GM23248 (cell line): ENCODE measurements around the gene PAQR5. TPM values are rescaled to one million over a fixed set of nuclear protein-coding genes. Genes with fewer than 3 reads are reported as not detected.
A peak's percentile ranks its signal among the peaks of the same experiment; 100 is the strongest.

Experiments
- DNase-seq: peaks from one replicate; pipeline ENCODE4 v3.0.0-alpha.2; 2015
- H2AFZ ChIP-seq: fragments of 200-600 bp; sonication (generic); 2 replicates; pipeline ENCODE4 v1.6.1; 2016; ENCODE audit warnings: antibody characterized with exemption
- H3F3A ChIP-seq: fragments of 200-600 bp; sonication (generic); 2 replicates; pipeline ENCODE4 v1.6.1; 2016; ENCODE audit warnings: mild to moderate bottlenecking, antibody characterized with exemption, mixed run types; ENCODE audit not compliant: insufficient read depth
- H3K27ac ChIP-seq: fragments of 200-600 bp; sonication (generic); 2 replicates; pipeline ENCODE4 v1.5.1; 2016; ENCODE audit warnings: mild to moderate bottlenecking
- H3K27me3 ChIP-seq: fragments of 200-600 bp; sonication (generic); replicated peaks from 2 replicates; pipeline ENCODE4 v1.6.1; 2016; ENCODE audit warnings: mild to moderate bottlenecking; ENCODE audit not compliant: insufficient read depth
- H3K36me3 ChIP-seq: fragments of 200-600 bp; sonication (generic); 2 replicates; pipeline ENCODE4 v1.6.1; 2016; ENCODE audit warnings: low read depth, mild to moderate bottlenecking
- H3K4me1 ChIP-seq: fragments of 200-600 bp; sonication (generic); 2 replicates; pipeline ENCODE4 v1.6.1; 2016; ENCODE audit warnings: mild to moderate bottlenecking; ENCODE audit not compliant: insufficient read depth
- H3K4me2 ChIP-seq: fragments of 200-600 bp; sonication (generic); one replicate; pipeline ENCODE4 v1.6.1; 2016; ENCODE audit warnings: mild to moderate bottlenecking; ENCODE audit not compliant: unreplicated experiment
- H3K4me3 ChIP-seq: fragments of 200-600 bp; sonication (generic); 2 replicates; pipeline ENCODE4 v1.5.1; 2016; ENCODE audit warnings: mild to moderate bottlenecking
- H3K79me2 ChIP-seq: fragments of 200-600 bp; sonication (generic); 2 replicates; pipeline ENCODE4 v1.6.1; 2016; ENCODE audit warnings: mild to moderate bottlenecking; ENCODE audit not compliant: insufficient read depth
- H3K9ac ChIP-seq: fragments of 200-600 bp; sonication (generic); 2 replicates; pipeline ENCODE4 v1.6.1; 2016; ENCODE audit warnings: mild to moderate bottlenecking
- H3K9me2 ChIP-seq: fragments of 200-600 bp; sonication (generic); 2 replicates; pipeline ENCODE4 v1.6.1; 2016; ENCODE audit warnings: mixed run types, mild to moderate bottlenecking, moderate library complexity; ENCODE audit not compliant: insufficient read depth
- H3K9me3 ChIP-seq: fragments of 200-600 bp; sonication (generic); one replicate; pipeline ENCODE4 v1.6.1; 2017; ENCODE audit warnings: low read depth
- H4K20me1 ChIP-seq: fragments of 200-600 bp; sonication (generic); 2 replicates; pipeline ENCODE4 v1.6.0; 2016; ENCODE audit not compliant: insufficient read depth
- EZH2 ChIP-seq: fragments of 200-600 bp; sonication (generic); IDR thresholded peaks from 2 replicates; pipeline ENCODE4 v1.6.1; 2018; ENCODE audit warnings: antibody characterized with exemption, mild to moderate bottlenecking; ENCODE audit not compliant: insufficient read depth, poor library complexity, severe bottlenecking
- EZH2phosphoT487 ChIP-seq: fragments of 200-600 bp; sonication (generic); IDR thresholded peaks from 2 replicates; pipeline ENCODE4 v1.6.1; 2018; ENCODE audit warnings: antibody characterized with exemption, moderate library complexity, mild to moderate bottlenecking, low read depth; ENCODE audit not compliant: insufficient read depth
- WGBS, 2 experiments: methylation state at CpG; one replicate each; pipeline ENCODE4 v1.1.6; 2015 to 2017; ENCODE audit warnings: low lambda C conversion rate in 2 of 2, low coverage in 1 of 2; ENCODE audit errors: missing lambda C conversion rate in 2 of 2; 5-methylcytosine and 5-hydroxymethylcytosine counted together
- in situ Hi-C: fragments of 300-500 bp; cut with MboI; formaldehyde crosslinking; loops from 2 replicates; pipeline ENCODE4 v1.15.0; 2020
- polyA plus RNA-seq: library from polyadenylated mRNA; unstranded; fragments of >200 nt; fragmentation: Nextera tagmentation; extraction: Ambion mirVana; gene quantifications from 2 replicates; pipeline ENCODE4 v1.2.1, GENCODE V29; 2016
- total RNA-seq: library from RNA; depleted of rRNA; stranded (reverse); fragments of >200 nt; shearing (Covaris generic); gene quantifications from 2 replicates; pipeline ENCODE4 v1.2.3, GENCODE V29; 2014

The PAQR5 gene
- total and polyA plus RNA-seq, 2 experiments from 2014 or later, result 3.8 to 5.7 TPM

DNA sequence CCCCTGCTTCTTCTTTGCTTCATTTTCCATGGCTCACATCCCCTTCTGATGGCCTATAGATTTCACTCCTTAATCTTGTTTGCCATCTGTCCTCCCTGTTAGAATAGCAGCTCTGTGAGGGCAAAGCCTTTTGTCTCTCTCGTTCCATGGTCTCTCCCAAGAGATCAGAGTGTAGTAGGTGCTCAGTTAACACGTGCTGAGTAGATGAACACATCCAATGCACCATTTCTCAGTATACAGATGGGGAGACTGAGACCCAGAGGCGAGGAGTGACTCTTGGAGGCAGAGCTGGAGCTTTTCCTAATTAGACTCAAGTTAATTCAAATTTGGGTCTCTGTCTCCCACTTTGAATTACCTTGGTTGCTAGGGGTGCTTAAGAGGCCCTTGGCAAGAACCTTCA, 4.2 kb downstream of the PAQR5 start:
- H3K4me2 ChIP-seq, result no peak overlapping the region
- H3F3A ChIP-seq, result peaks cover 28% of the 10 kb centered on the region
- TF ChIP-seq EZH2 (no peak), EZH2phosphoT487 (no peak)
- H3K9me2 ChIP-seq, result no peaks in the 10 kb centered on the region
- WGBS, 2 experiments, result 67 to 69% methylated on average over 3 of the region's 3 CpGs
- H3K9ac ChIP-seq, result no peak overlapping the region
- H3K27ac ChIP-seq, result peak overlapping the region; percentile 86
- H3K4me3 ChIP-seq, result no peak overlapping the region
- H3K4me1 ChIP-seq, result peaks cover 30% of the 10 kb centered on the region
- no peaks in the 10 kb centered on the region for H3K27me3 ChIP-seq
- no peak for DNase-seq
- H3K79me2 ChIP-seq, result no peaks in the 10 kb centered on the region
- no peaks in the 10 kb centered on the region for H4K20me1 ChIP-seq
- in situ Hi-C loops, result no loop called here
- H3K9me3 ChIP-seq, result no peaks in the 10 kb centered on the region
- H2AFZ ChIP-seq, result no peak overlapping the region
- no peaks in the 10 kb centered on the region for H3K36me3 ChIP-seq

DNA sequence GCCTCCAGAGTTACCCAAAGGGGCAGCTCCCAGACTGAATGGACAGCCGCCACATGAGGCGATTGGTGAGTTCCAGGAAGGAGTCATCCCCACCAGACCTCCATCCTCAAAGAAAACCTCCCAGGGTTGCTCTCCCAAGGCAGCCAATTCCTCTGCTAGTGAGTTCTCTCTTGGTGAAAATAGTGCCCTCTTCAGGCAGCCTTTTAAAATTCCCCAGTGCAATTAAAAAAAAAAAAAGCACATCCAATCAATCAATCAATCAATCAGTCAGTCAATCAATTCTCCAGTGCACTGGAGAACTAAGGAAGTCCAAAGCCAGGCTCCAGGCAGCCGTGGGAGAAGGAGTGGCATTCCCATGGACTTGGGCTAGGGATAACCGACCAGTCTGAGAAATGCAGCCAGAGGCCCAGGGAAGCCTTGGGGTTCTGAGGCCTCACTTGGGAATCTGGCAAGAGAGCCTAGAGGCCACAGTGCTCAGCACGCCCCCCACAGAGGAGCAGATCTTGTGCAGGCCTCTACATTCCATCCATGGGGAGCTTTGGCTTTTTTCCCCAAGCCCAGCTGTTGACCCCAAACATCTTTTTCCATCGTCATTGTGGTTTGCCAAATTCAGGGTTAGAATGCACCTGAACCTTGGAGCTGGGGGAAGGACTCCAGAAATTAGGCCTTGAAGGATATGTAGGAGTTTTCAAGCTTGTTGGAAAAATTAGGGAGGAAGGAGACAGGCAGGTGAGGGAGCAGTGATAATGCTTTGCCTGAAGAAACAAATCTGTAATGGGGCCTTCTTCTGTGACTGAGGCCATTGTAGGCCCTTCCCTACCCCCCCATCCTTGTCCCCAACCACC, 4.8 kb downstream of the PAQR5 start:
- H3K4me3 ChIP-seq, result no peak overlapping the region
- peaks cover 28% of the 10 kb centered on the region for H3F3A ChIP-seq
- no peaks in the 10 kb centered on the region for H4K20me1 ChIP-seq
- in situ Hi-C loops, result no loop called here
- WGBS, 2 experiments, result 69 to 76% methylated on average over 6 of the region's 6 CpGs
- H3K9ac ChIP-seq, result peak overlapping the region; percentile 30; the same call in 1 of the 2 replicates
- DNase-seq, result peak; percentile 32
- H3K79me2 ChIP-seq, result no peaks in the 10 kb centered on the region
- peak overlapping the region; percentile 40 for H3K4me2 ChIP-seq
- H3K9me3 ChIP-seq, result no peaks in the 10 kb centered on the region
- H3K9me2 ChIP-seq, result no peaks in the 10 kb centered on the region
- H2AFZ ChIP-seq, result peak overlapping the region; percentile 25; the same call in 1 of the 2 replicates
- H3K4me1 ChIP-seq, result peaks cover 30% of the 10 kb centered on the region
- peak overlapping the region; percentile 86 for H3K27ac ChIP-seq
- no peaks in the 10 kb centered on the region for H3K27me3 ChIP-seq
- no peak for TF ChIP-seq EZH2
- no peaks in the 10 kb centered on the region for H3K36me3 ChIP-seq

DNA sequence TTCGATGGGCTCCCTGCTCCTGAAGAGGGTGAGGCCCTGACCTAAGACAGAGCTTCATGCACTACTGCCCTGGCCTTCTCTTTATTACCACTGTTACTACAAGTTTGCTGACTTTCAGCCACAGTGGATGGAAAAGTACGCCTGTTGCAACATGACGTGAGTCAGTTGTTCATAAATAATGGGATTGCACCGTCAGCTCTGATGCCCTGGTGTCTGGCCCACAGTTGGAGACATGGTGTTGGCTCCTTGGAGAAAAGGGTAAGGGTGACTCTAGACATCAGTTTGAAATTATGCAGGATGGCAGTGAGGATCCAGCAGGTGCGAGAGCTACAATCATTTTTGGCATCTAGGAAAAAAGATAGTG, 5.5 kb downstream of the PAQR5 start:
- Histone ChIP-seq H3K4me1 (peaks cover 30% of the 10 kb centered on the region), H3K9me3 (no peaks in the 10 kb centered on the region), H3K9ac (peak overlapping the region; percentile 30; the same call in 1 of the 2 replicates), H3K36me3 (no peaks in the 10 kb centered on the region), H3K9me2 (no peaks in the 10 kb centered on the region), H3K4me2 (no peak overlapping the region), H2AFZ (peak overlapping the region; percentile 25; the same call in 1 of the 2 replicates), H3K79me2 (no peaks in the 10 kb centered on the region), H4K20me1 (no peaks in the 10 kb centered on the region), H3K4me3 (no peak overlapping the region), H3K27ac (peak overlapping the region; percentile 86), H3F3A (peaks cover 28% of the 10 kb centered on the region), H3K27me3 (no peaks in the 10 kb centered on the region)
- peak; percentile 96 for DNase-seq
- TF ChIP-seq EZH2 (no peak), EZH2phosphoT487 (no peak)
- WGBS, 2 experiments, result 14 to 20% methylated on average over 5 of the region's 5 CpGs
- in situ Hi-C loops, result no loop called here

DNA sequence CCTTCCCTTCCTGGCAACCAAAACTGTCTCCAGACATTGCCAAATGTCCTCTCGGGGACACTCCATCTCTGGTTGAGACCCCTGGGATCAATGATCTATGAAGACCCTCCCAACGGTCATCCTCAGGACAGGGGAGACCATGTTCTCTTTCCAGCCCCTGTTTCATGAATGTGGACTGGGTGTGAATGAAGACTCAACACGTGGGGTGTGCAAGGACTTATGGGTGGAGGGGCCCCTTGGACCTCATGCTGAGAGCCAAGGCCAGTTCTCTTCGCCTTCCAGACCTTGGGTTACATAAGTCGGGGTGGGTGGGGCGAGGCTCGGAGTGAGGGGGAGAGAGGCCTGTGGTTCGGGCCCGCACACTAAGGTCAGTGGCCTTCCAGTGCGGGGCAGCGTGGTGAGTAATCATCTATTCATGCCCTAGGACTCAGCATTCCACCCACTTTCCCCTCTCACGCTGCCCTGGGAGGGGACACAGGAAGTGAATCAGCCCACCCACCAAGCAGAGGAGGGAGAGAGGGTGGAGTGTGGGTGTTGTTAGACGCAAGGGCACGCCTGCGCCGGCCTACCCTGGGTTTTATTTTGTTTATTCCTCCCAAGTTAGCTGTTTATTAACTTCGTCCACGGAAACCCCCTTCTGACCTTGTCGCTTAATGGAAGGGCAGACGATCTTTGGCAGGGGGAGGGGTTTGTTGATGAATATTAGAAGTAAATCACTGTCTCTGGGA, 6.7 kb downstream of the PAQR5 start:
- TF ChIP-seq EZH2 (no peak), EZH2phosphoT487 (no peak)
- no peaks in the 10 kb centered on the region for H3K36me3 ChIP-seq
- no peaks in the 10 kb centered on the region for H4K20me1 ChIP-seq
- peak overlapping the region; percentile 86 for H3K27ac ChIP-seq
- in situ Hi-C loops, result no loop called here
- 18 to 24% methylated on average over 20 of the region's 20 CpGs for WGBS, 2 experiments
- H3K9ac ChIP-seq, result peak overlapping the region; percentile 68
- DNase-seq, result peak; percentile 95
- peak overlapping the region; percentile 85 for H2AFZ ChIP-seq
- no peaks in the 10 kb centered on the region for H3K79me2 ChIP-seq
- H3K4me1 ChIP-seq, result peaks cover 30% of the 10 kb centered on the region
- H3K4me3 ChIP-seq, result no peak overlapping the region
- H3F3A ChIP-seq, result peaks cover 28% of the 10 kb centered on the region
- peak overlapping the region; percentile 65 for H3K4me2 ChIP-seq
- H3K9me2 ChIP-seq, result no peaks in the 10 kb centered on the region
- no peaks in the 10 kb centered on the region for H3K27me3 ChIP-seq
- no peaks in the 10 kb centered on the region for H3K9me3 ChIP-seq
